Measurements from ENCODE around the gene JAKMIP1. TPM values are rescaled to one million over a fixed set of nuclear protein-coding genes. Genes with fewer than 3 reads are reported as not detected.

The JAKMIP1 gene
- total RNA-seq, 4 donors from 2014 or later = 0.26 to 0.48 TPM; not detected in 2

GRCh38 chr4:6192245-6192644 lies 8.1 kb downstream of the JAKMIP1 start:
- TF ChIP-seq CTCF (IDR thresholded peaks at IDR 0.05) = no peak
- TF ChIP-seq POLR2A (IDR thresholded peaks at IDR 0.05) = no peak
- intact Hi-C loops (cut with DNase I; ENCODE audit: low total_unique reads) = no loop called here
- no peaks in the 10 kb centered on the region for H3K9me3 ChIP-seq
- peaks cover 0 to 9% of the 10 kb centered on the region in 2 donors for H3K27me3 ChIP-seq
- H3K27ac ChIP-seq = no peak overlapping the region
- no peaks in the 10 kb centered on the region for H3K36me3 ChIP-seq
- H3K4me1 ChIP-seq = no peaks in the 10 kb centered on the region
- H3K4me3 ChIP-seq = no peak overlapping the region
- DNase-seq = no peak

GRCh38 chr4:6191448-6192130 lies 8.8 kb downstream of the JAKMIP1 start:
- Histone ChIP-seq H3K27ac (no peak overlapping the region), H3K4me1 (no peaks in the 10 kb centered on the region), H3K36me3 (no peaks in the 10 kb centered on the region), H3K27me3 (peaks cover 0 to 2% of the 10 kb centered on the region in 2 donors), H3K9me3 (no peaks in the 10 kb centered on the region), H3K4me3 (no peak overlapping the region)
- intact Hi-C loops (cut with DNase I; ENCODE audit: low total_unique reads) = no loop called here
- DNase-seq = no peak
- no peak for TF ChIP-seq CTCF (IDR thresholded peaks at IDR 0.05)
- no peak for TF ChIP-seq POLR2A (IDR thresholded peaks at IDR 0.05)

GRCh38 chr4:6190486-6190885 lies 9.9 kb downstream of the JAKMIP1 start:
- no peak for TF ChIP-seq POLR2A (IDR thresholded peaks at IDR 0.05)
- TF ChIP-seq CTCF (IDR thresholded peaks at IDR 0.05) = no peak
- no peak for DNase-seq
- Histone ChIP-seq H3K36me3 (no peaks in the 10 kb centered on the region), H3K4me3 (no peak overlapping the region), H3K4me1 (no peaks in the 10 kb centered on the region), H3K9me3 (no peaks in the 10 kb centered on the region), H3K27me3 (no peaks in the 10 kb centered on the region), H3K27ac (no peak overlapping the region)
- intact Hi-C loops (cut with DNase I; ENCODE audit: low total_unique reads) = no loop called here

- TF ChIP-seq POLR2A (IDR thresholded peaks at IDR 0.05) (no peak), CTCF (IDR thresholded peaks at IDR 0.05) (no peak)
- H3K9me3 ChIP-seq = no peaks in the 10 kb centered on the region
- intact Hi-C loops (cut with DNase I; ENCODE audit: low total_unique reads) = no loop called here
- H3K36me3 ChIP-seq = no peaks in the 10 kb centered on the region
- H3K27me3 ChIP-seq = no peaks in the 10 kb centered on the region
- DNase-seq = no peak
- no peak overlapping the region for H3K27ac ChIP-seq
- no peak overlapping the region for H3K4me3 ChIP-seq
- no peaks in the 10 kb centered on the region for H3K4me1 ChIP-seq
Observed at GRCh38 chr4:6189511-6189910, 10.8 kb downstream of the JAKMIP1 start.

GRCh38 chr4:6188687-6189305 lies 11.6 kb downstream of the JAKMIP1 start:
- TF ChIP-seq CTCF (IDR thresholded peaks at IDR 0.05) = no peak
- TF ChIP-seq POLR2A (IDR thresholded peaks at IDR 0.05) = no peak
- Histone ChIP-seq H3K27me3 (no peaks in the 10 kb centered on the region), H3K4me1 (no peaks in the 10 kb centered on the region), H3K4me3 (no peak overlapping the region), H3K27ac (no peak overlapping the region), H3K36me3 (no peaks in the 10 kb centered on the region), H3K9me3 (no peaks in the 10 kb centered on the region)
- intact Hi-C loops (cut with DNase I; ENCODE audit: low total_unique reads) = no loop called here
- DNase-seq = no peak
